Renal pelvis (tissue), 12 donors: Measurements from ENCODE around the gene ZFY. TPM values are rescaled to one million over a fixed set of nuclear protein-coding genes. Genes with fewer than 3 reads are reported as not detected.

Source experiments
- DNase-seq: peaks from one replicate; pipeline ENCODE4 v3.0.0-alpha.2; 2013
- long read RNA-seq, 16 experiments: transcript quantifications; one replicate each; lab custom pipeline, GENCODE V29; 2026
- polyA plus RNA-seq, 3 donors: library from polyadenylated mRNA; unstranded; fragments of 120-200 nt; gene quantifications; one replicate each; pipeline ENCODE4 v1.2.1, GENCODE V29; 2013; ENCODE audit not compliant: insufficient read length in 3 of 3

The ZFY gene
- polyA plus RNA-seq, result 10 to 100 TPM in 2 of 3 donors, not detected in 1; 13.2 to 15.4 TPM
- long read RNA-seq, donor 1, full-length matches to known transcripts, result 2 of 2 reads
- long read RNA-seq, donor 1, partial matches to known transcripts, result 0 of 2 reads
- long read RNA-seq, donor 1, other reads (novel, unspliced or antisense), result 0 of 2 reads
- long read RNA-seq, donor 2, full-length matches to known transcripts, result 2 of 2 reads
- long read RNA-seq, donor 2, partial matches to known transcripts, result 0 of 2 reads
- long read RNA-seq, donor 2, other reads (novel, unspliced or antisense), result 0 of 2 reads
- long read RNA-seq, donor 3, full-length matches to known transcripts, result 1 of 1 reads
- long read RNA-seq, donor 3, partial matches to known transcripts, result 0 of 1 reads
- long read RNA-seq, donor 3, other reads (novel, unspliced or antisense), result 0 of 1 reads
- long read RNA-seq, donor 4, full-length matches to known transcripts, result 2 of 2 reads
- long read RNA-seq, donor 4, partial matches to known transcripts, result 0 of 2 reads
- long read RNA-seq, donor 4, other reads (novel, unspliced or antisense), result 0 of 2 reads
- long read RNA-seq, donor 5, result 0 reads
- long read RNA-seq, donor 6, result 0 reads
- long read RNA-seq, donor 7, result 0 reads
- long read RNA-seq, donor 8, full-length matches to known transcripts, result 2 of 2 reads
- long read RNA-seq, donor 8, partial matches to known transcripts, result 0 of 2 reads
- long read RNA-seq, donor 8, other reads (novel, unspliced or antisense), result 0 of 2 reads
- long read RNA-seq, donor 9, partial matches to known transcripts, result 0 of 6 reads
- long read RNA-seq, donor 9, other reads (novel, unspliced or antisense), result 6 of 6 reads
- long read RNA-seq, donor 10, full-length matches to known transcripts, result 2 of 2 reads
- long read RNA-seq, donor 10, partial matches to known transcripts, result 0 of 2 reads
- long read RNA-seq, donor 10, other reads (novel, unspliced or antisense), result 0 of 2 reads
- long read RNA-seq, donor 11, result 0 reads
- long read RNA-seq, donor 12, partial matches to known transcripts, result 0 of 1 reads
- long read RNA-seq, donor 12, other reads (novel, unspliced or antisense), result 0 of 1 reads
- long read RNA-seq, donor 13, partial matches to known transcripts, result 0 of 1 reads
- long read RNA-seq, donor 13, other reads (novel, unspliced or antisense), result 0 of 1 reads
- long read RNA-seq, donor 14, result 0 reads
- long read RNA-seq, donor 15, full-length matches to known transcripts, result 2 of 9 reads
- long read RNA-seq, donor 15, partial matches to known transcripts, result 7 of 9 reads
- long read RNA-seq, donor 15, other reads (novel, unspliced or antisense), result 0 of 9 reads
- long read RNA-seq, donor 16, full-length matches to known transcripts, result 2 of 2 reads
- long read RNA-seq, donor 16, partial matches to known transcripts, result 0 of 2 reads
- long read RNA-seq, donor 16, other reads (novel, unspliced or antisense), result 0 of 2 reads

GRCh38 chrY:2934861-2935715, at the start of gene ZFY:
Gene ZFY, plus strand, starts transcription at chrY:2935381. Its CDS starts 18,556 bp downstream, at chrY:2953937.
- no peak for DNase-seq

GRCh38 chrY:2885880-2886279, 49.3 kb upstream of the ZFY start:
- no peak for DNase-seq

GRCh38 chrY:2887386-2887785, 47.8 kb upstream of the ZFY start:
- no peak for DNase-seq

GRCh38 chrY:2887955-2888354, 47.2 kb upstream of the ZFY start:
- DNase-seq, result no peak

GRCh38 chrY:2893471-2893870, 41.7 kb upstream of the ZFY start:
- no peak for DNase-seq

GRCh38 chrY:2896050-2896449, 39.1 kb upstream of the ZFY start:
- DNase-seq, result no peak

- no peak for DNase-seq
Observed at GRCh38 chrY:2907356-2907755, 27.8 kb upstream of the ZFY start.

- no peak for DNase-seq
Observed at GRCh38 chrY:2913066-2913815, 21.9 kb upstream of the ZFY start.

GRCh38 chrY:2934078-2934477, 1.1 kb upstream of the ZFY start:
- no peak for DNase-seq

GRCh38 chrY:2935716-2936435, 695 bp downstream of the ZFY start:
- no peak for DNase-seq

- no peak for DNase-seq
Observed at GRCh38 chrY:2936436-2936750, 1.2 kb downstream of the ZFY start.

GRCh38 chrY:2937149-2937548, 2.0 kb downstream of the ZFY start:
- no peak for DNase-seq

GRCh38 chrY:2949590-2950252, 14.5 kb downstream of the ZFY start:
- DNase-seq, result no peak

- no peak for DNase-seq
Observed at GRCh38 chrY:2950655-2951054, 15.5 kb downstream of the ZFY start.

GRCh38 chrY:2952912-2953311, 17.7 kb downstream of the ZFY start:
- DNase-seq, result no peak

GRCh38 chrY:2954735-2955134, 19.6 kb downstream of the ZFY start:
- DNase-seq, result no peak

- DNase-seq, result no peak
Observed at GRCh38 chrY:2955561-2955960, 20.4 kb downstream of the ZFY start.

- DNase-seq, result no peak
Observed at GRCh38 chrY:2962061-2962460, 26.9 kb downstream of the ZFY start.

GRCh38 chrY:2964814-2965213, 29.6 kb downstream of the ZFY start:
- no peak for DNase-seq
